ENCODE data around the gene MTMR1.

GRCh38 chrX:150655788-150656187 is 37.4 kb upstream of the MTMR1 start:
- no peak for TF ChIP-seq CTCF (IDR thresholded peaks at IDR 0.05)
- no peak for TF ChIP-seq POLR2A (IDR thresholded peaks at IDR 0.05)
